HepG2 (cell line): ENCODE measurements around the gene PLCB1. TPM values are rescaled to one million over a fixed set of nuclear protein-coding genes. Genes with fewer than 3 reads are reported as not detected.
A peak's percentile ranks its signal among the peaks of the same experiment; 100 is the strongest.

Source experiments
- GATAD1 ChIP-seq: IDR thresholded peaks from 2 replicates; pipeline ENCODE4 v1.6.1; 2016; ENCODE audit warnings: missing genetic modification reagents, missing compliant biosample characterization
- KDM4B ChIP-seq: sonication (generic); formaldehyde crosslinking; IDR thresholded peaks from 2 replicates; pipeline ENCODE4 v1.4.0; 2020; ENCODE audit warnings: missing genetic modification reagents
- MEIS2 ChIP-seq: sonication (generic); formaldehyde crosslinking; IDR thresholded peaks from 2 replicates; pipeline ENCODE4 v1.9.0; 2021; ENCODE audit warnings: mild to moderate bottlenecking, missing genetic modification reagents
- NFE2 ChIP-seq: sonication (generic); formaldehyde crosslinking; IDR thresholded peaks from 2 replicates; pipeline ENCODE4 v1.4.0; 2020; ENCODE audit warnings: missing genetic modification reagents
- POLR2AphosphoS5 ChIP-seq: IDR thresholded peaks from 2 replicates; pipeline ENCODE4 v1.6.1; 2012; ENCODE audit warnings: low read depth, low read length
- RBM39 ChIP-seq: fragments of 200-400 bp; formaldehyde crosslinking; IDR thresholded peaks from one replicate; pipeline ENCODE4 v1.6.1; 2018; ENCODE audit warnings: antibody characterized with exemption, mild to moderate bottlenecking, low read depth, low read length; ENCODE audit not compliant: poor library complexity, severe bottlenecking
- SALL2 ChIP-seq: sonication (generic); formaldehyde crosslinking; IDR thresholded peaks from 2 replicates; pipeline ENCODE4 v1.8.1; 2023; ENCODE audit warnings: mild to moderate bottlenecking, missing genetic modification reagents, inconsistent platforms
- SKI ChIP-seq: fragments of 450-650 bp; IDR thresholded peaks from one replicate; pipeline ENCODE4 v1.6.1; 2018; ENCODE audit warnings: mild to moderate bottlenecking; ENCODE audit not compliant: partially characterized antibody
- ZFP37 ChIP-seq: sonication (generic); formaldehyde crosslinking; IDR thresholded peaks from 2 replicates; pipeline ENCODE4 v1.4.0; 2020; ENCODE audit warnings: missing genetic modification reagents, borderline replicate concordance
- ZNF17 ChIP-seq: sonication (generic); formaldehyde crosslinking; IDR thresholded peaks from 2 replicates; pipeline ENCODE4 v1.5.0; 2020; ENCODE audit warnings: mild to moderate bottlenecking, missing genetic modification reagents
- ZNF431 ChIP-seq: sonication (generic); formaldehyde crosslinking; IDR thresholded peaks from 2 replicates; pipeline ENCODE4 v1.9.0; 2022; ENCODE audit warnings: missing genetic modification reagents, low read depth, mild to moderate bottlenecking, borderline replicate concordance
- ZNF780A ChIP-seq: sonication (generic); formaldehyde crosslinking; IDR thresholded peaks from 2 replicates; pipeline ENCODE4 v1.8.0; 2022; ENCODE audit warnings: mild to moderate bottlenecking, missing genetic modification reagents, moderate library complexity
- polyA plus RNA-seq, 8 experiments: library from polyadenylated mRNA; depleted of rRNA in 3 of 8; stranded (reverse) in 7 of 8; unstranded in 1 of 8; fragments of >200 nt; fragmentation: Illumina TruSeq in 4 of 8; extraction: Trizol in 4 of 8; gene quantifications; 2 replicates each; pipeline versions ENCODE4 v1.2.1 to v1.2.3, GENCODE V29; 2011 to 2016; ENCODE audit warnings: low read depth in 4 of 8, missing spikeins in 1 of 8, mixed read lengths in 1 of 8; ENCODE audit not compliant: insufficient read depth in 1 of 8
- total RNA-seq, 5 experiments: library from RNA; depleted of rRNA; stranded (reverse); fragments of >200 nt; fragmentation: Illumina TruSeq; extraction: Trizol; gene quantifications; 2 replicates each; pipeline ENCODE4 v1.2.3, GENCODE V29; 2016; ENCODE audit warnings: low read depth in 1 of 5
- TF ChIP-seq, protein P1 (sequence below): sonication (generic); formaldehyde crosslinking; IDR thresholded peaks from 2 replicates; pipeline ENCODE4 v1.5.0; 2020; ENCODE audit warnings: mild to moderate bottlenecking, missing genetic modification reagents, moderate library complexity
- TF ChIP-seq, protein P2 (sequence below): sonication (generic); formaldehyde crosslinking; IDR thresholded peaks from 2 replicates; pipeline ENCODE4 v1.5.1; 2020; ENCODE audit warnings: mild to moderate bottlenecking, missing genetic modification reagents
- TF ChIP-seq, protein P3 (sequence below): sonication (generic); formaldehyde crosslinking; IDR thresholded peaks from 2 replicates; pipeline ENCODE4 v1.4.0; 2020; ENCODE audit warnings: missing genetic modification reagents, borderline replicate concordance
- TF ChIP-seq, protein P4 (sequence below): sonication (generic); formaldehyde crosslinking; IDR thresholded peaks from 2 replicates; pipeline ENCODE4 v1.8.1; 2022; ENCODE audit warnings: low read depth, mild to moderate bottlenecking, missing genetic modification reagents

Gene PLCB1
- total and polyA plus RNA-seq, 2 of the 13 experiments (the other 11 are each of a cell fraction or from before 2014, with no cell fraction given): 42.4 to 55.9 TPM

DNA sequence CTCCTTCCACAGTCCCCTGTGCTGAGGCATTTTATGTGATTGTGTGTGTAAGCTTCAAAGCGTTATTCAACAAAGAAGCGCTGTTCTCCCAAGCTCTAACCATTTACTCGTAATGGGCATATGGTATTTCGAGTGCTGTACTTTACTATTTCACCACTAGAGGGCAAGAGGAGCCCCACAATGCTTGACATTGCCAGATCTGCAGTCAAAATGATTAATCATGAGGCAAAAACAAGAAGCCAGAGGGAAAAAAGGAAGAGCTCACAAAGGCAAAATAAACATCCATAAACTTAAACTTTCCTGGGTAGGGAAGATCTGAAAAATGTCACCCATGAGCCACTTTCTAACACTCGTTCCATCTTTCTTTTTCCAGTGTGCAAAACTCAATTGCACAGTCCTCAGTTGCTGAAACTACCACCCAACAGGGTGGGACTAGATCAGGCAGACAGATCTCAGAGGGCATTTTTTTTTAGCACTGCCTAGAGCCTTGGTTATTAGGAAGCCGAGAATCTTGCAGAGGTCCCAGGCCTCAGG is 721.8 kb downstream of the PLCB1 start (continued):
- TF ChIP-seq, protein P1, sequence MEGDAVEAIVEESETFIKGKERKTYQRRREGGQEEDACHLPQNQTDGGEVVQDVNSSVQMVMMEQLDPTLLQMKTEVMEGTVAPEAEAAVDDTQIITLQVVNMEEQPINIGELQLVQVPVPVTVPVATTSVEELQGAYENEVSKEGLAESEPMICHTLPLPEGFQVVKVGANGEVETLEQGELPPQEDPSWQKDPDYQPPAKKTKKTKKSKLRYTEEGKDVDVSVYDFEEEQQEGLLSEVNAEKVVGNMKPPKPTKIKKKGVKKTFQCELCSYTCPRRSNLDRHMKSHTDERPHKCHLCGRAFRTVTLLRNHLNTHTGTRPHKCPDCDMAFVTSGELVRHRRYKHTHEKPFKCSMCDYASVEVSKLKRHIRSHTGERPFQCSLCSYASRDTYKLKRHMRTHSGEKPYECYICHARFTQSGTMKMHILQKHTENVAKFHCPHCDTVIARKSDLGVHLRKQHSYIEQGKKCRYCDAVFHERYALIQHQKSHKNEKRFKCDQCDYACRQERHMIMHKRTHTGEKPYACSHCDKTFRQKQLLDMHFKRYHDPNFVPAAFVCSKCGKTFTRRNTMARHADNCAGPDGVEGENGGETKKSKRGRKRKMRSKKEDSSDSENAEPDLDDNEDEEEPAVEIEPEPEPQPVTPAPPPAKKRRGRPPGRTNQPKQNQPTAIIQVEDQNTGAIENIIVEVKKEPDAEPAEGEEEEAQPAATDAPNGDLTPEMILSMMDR (CRISPR knock-in tag): peak; percentile 91
- TF ChIP-seq MEIS2 (CRISPR knock-in tag): 0 out of 2 replicates have a peak, but pooled peaks have one; percentile 52
- no peak for TF ChIP-seq SKI
- no peak for TF ChIP-seq RBM39
- no peak for TF ChIP-seq ZFP37 (CRISPR knock-in tag)
- TF ChIP-seq SALL2: no peak
- TF ChIP-seq, protein P2, sequence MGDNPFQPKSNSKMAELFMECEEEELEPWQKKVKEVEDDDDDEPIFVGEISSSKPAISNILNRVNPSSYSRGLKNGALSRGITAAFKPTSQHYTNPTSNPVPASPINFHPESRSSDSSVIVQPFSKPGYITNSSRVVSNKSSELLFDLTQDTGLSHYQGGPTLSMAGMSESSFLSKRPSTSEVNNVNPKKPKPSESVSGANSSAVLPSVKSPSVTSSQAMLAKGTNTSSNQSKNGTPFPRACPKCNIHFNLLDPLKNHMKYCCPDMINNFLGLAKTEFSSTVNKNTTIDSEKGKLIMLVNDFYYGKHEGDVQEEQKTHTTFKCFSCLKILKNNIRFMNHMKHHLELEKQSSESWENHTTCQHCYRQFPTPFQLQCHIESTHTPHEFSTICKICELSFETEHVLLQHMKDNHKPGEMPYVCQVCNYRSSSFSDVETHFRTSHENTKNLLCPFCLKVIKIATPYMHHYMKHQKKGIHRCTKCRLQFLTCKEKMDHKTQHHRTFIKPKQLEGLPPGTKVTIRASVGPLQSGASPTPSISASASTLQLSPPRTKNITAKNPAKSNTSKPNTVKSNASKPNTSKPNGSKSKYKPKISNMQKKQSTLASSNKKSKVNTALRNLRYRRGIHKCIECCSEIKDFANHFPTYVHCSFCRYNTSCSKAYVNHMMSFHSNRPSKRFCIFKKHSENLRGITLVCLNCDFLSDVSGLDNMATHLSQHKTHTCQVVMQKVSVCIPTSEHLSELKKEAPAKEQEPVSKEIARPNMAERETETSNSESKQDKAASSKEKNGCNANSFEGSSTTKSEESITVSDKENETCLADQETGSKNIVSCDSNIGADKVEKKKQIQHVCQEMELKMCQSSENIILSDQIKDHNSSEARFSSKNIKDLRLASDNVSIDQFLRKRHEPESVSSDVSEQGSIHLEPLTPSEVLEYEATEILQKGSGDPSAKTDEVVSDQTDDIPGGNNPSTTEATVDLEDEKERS (CRISPR knock-in tag): no peak
- TF ChIP-seq NFE2 (CRISPR knock-in tag): no peak
- TF ChIP-seq ZNF17 (CRISPR knock-in tag): no peak
- TF ChIP-seq, protein P3, sequence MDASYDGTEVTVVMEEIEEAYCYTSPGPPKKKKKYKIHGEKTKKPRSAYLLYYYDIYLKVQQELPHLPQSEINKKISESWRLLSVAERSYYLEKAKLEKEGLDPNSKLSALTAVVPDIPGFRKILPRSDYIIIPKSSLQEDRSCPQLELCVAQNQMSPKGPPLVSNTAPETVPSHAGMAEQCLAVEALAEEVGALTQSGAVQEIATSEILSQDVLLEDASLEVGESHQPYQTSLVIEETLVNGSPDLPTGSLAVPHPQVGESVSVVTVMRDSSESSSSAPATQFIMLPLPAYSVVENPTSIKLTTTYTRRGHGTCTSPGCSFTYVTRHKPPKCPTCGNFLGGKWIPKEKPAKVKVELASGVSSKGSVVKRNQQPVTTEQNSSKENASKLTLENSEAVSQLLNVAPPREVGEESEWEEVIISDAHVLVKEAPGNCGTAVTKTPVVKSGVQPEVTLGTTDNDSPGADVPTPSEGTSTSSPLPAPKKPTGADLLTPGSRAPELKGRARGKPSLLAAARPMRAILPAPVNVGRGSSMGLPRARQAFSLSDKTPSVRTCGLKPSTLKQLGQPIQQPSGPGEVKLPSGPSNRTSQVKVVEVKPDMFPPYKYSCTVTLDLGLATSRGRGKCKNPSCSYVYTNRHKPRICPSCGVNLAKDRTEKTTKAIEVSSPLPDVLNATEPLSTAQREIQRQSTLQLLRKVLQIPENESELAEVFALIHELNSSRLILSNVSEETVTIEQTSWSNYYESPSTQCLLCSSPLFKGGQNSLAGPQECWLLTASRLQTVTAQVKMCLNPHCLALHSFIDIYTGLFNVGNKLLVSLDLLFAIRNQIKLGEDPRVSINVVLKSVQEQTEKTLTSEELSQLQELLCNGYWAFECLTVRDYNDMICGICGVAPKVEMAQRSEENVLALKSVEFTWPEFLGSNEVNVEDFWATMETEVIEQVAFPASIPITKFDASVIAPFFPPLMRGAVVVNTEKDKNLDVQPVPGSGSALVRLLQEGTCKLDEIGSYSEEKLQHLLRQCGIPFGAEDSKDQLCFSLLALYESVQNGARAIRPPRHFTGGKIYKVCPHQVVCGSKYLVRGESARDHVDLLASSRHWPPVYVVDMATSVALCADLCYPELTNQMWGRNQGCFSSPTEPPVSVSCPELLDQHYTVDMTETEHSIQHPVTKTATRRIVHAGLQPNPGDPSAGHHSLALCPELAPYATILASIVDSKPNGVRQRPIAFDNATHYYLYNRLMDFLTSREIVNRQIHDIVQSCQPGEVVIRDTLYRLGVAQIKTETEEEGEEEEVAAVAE: peak; percentile 45; the same call in 1 of the 2 replicates
- TF ChIP-seq ZNF431 (CRISPR knock-in tag): no peak
- TF ChIP-seq, protein P4, sequence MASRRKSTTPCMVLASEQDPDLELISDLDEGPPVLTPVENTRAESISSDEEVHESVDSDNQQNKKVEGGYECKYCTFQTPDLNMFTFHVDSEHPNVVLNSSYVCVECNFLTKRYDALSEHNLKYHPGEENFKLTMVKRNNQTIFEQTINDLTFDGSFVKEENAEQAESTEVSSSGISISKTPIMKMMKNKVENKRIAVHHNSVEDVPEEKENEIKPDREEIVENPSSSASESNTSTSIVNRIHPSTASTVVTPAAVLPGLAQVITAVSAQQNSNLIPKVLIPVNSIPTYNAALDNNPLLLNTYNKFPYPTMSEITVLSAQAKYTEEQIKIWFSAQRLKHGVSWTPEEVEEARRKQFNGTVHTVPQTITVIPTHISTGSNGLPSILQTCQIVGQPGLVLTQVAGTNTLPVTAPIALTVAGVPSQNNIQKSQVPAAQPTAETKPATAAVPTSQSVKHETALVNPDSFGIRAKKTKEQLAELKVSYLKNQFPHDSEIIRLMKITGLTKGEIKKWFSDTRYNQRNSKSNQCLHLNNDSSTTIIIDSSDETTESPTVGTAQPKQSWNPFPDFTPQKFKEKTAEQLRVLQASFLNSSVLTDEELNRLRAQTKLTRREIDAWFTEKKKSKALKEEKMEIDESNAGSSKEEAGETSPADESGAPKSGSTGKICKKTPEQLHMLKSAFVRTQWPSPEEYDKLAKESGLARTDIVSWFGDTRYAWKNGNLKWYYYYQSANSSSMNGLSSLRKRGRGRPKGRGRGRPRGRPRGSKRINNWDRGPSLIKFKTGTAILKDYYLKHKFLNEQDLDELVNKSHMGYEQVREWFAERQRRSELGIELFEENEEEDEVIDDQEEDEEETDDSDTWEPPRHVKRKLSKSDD (CRISPR knock-in tag): no peak
- 0 out of 2 replicates have a peak, but pooled peaks have one; percentile 35 for TF ChIP-seq KDM4B
- peak; percentile 46 for TF ChIP-seq GATAD1
- no peak for TF ChIP-seq POLR2AphosphoS5
- no peak for TF ChIP-seq ZNF780A
